NB4 (cell line): Measurements from ENCODE around the gene GPD1L.

ENCODE experiments used
- CTCF ChIP-seq: IDR thresholded peaks from one replicate; pipeline ENCODE4 v1.5.1; 2012; ENCODE audit warnings: low read depth, low read length
- MAX ChIP-seq: IDR thresholded peaks from 2 replicates; pipeline ENCODE4 v1.6.1; 2011; ENCODE audit warnings: low read depth, low read length
- POLR2A ChIP-seq: IDR thresholded peaks from 2 replicates; pipeline ENCODE4 v1.6.1; 2011; ENCODE audit warnings: mild to moderate bottlenecking; ENCODE audit not compliant: insufficient read length; ENCODE audit errors: extremely low read depth

- no peak for TF ChIP-seq POLR2A
- no peak for TF ChIP-seq CTCF
- no peak for TF ChIP-seq MAX
Measured at GRCh38 chr3:32062950-32063582, 43.4 kb upstream of the GPD1L start.
